GM13977 (cell line): Measurements from ENCODE around the gene SYNDIG1.

Source experiments
- DNase-seq: peaks from one replicate; pipeline ENCODE4 v3.0.0; 2012; ENCODE audit warnings: low spot score
- CTCF ChIP-seq: IDR thresholded peaks from 2 replicates; pipeline ENCODE4 v1.5.1; 2012; ENCODE audit warnings: mild to moderate bottlenecking, control low read depth; ENCODE audit not compliant: insufficient read depth; ENCODE audit errors: extremely low read depth, missing control alignments
- in situ Hi-C: fragments of 300-500 bp; cut with MboI; formaldehyde crosslinking; loops from one replicate; pipeline ENCODE4 v1.12.0; 2022; ENCODE audit warnings: low sequenced_read_pairs, low pct_unique_long_range_greater_than_20kb, mixed read lengths, inconsistent platforms; ENCODE audit not compliant: unreplicated experiment

The SYNDIG1 gene

GRCh38 chr20:24469116-24469893, at the start of gene SYNDIG1:
SYNDIG1 (plus strand) TSS chr20:24469629; CDS start chr20:24543098, 73,469 bp downstream.
- in situ Hi-C loops, result loop anchor here (25.0 kb wide), 1 partner anchor 107 kb away; no protein-coding TSS in a partner anchor
- no peak for DNase-seq
- no peak for TF ChIP-seq CTCF

GRCh38 chr20:24419786-24420185, 49.6 kb upstream of the SYNDIG1 start:
- in situ Hi-C loops, result no loop called here
- no peak for DNase-seq
- TF ChIP-seq CTCF, result no peak

GRCh38 chr20:24420567-24420966, 48.9 kb upstream of the SYNDIG1 start:
- in situ Hi-C loops, result no loop called here
- no peak for TF ChIP-seq CTCF
- no peak for DNase-seq

- no peak for DNase-seq
- in situ Hi-C loops, result no loop called here
These were observed 48.4 kb upstream of the SYNDIG1 start for GRCh38 chr20:24421071-24421470.

GRCh38 chr20:24422091-24422760, 47.2 kb upstream of the SYNDIG1 start:
- TF ChIP-seq CTCF, result no peak
- no peak for DNase-seq
- in situ Hi-C loops, result no loop called here

More at GRCh38 chr20:24421071-24421470, 48.4 kb upstream of the SYNDIG1 start:
- no peak for TF ChIP-seq CTCF

- in situ Hi-C loops, result no loop called here
- no peak for TF ChIP-seq CTCF
- DNase-seq, result no peak
These were observed 45.8 kb upstream of the SYNDIG1 start for GRCh38 chr20:24423390-24424313.
